DMS 273 treated with DMSO at 0.1 percent for 48 hours (cell line): Measurements from ENCODE around the gene GPR35.
A peak's percentile ranks its signal among the peaks of the same experiment; 100 is the strongest.

Experiments
- DNase-seq: peaks from one replicate; lab custom pipeline; 2025; lab: John Stamatoyannopoulos, UW

GPR35 gene

GRCh38 chr2:240624950-240625621 lies at the start of gene GPR35:
TSS of gene GPR35 (plus strand) at chr2:240625480. CDS start at chr2:240629953, 4,473 bp downstream.
- DNase-seq, result no peak

- DNase-seq, result no peak
Measured at GRCh38 chr2:240576036-240576435, 49.2 kb upstream of the GPR35 start.

GRCh38 chr2:240576436-240577205 lies 48.7 kb upstream of the GPR35 start:
- DNase-seq, result no peak

- no peak for DNase-seq
Measured at GRCh38 chr2:240577281-240578109, 47.8 kb upstream of the GPR35 start.

GRCh38 chr2:240578110-240578450 lies 47.2 kb upstream of the GPR35 start:
- no peak for DNase-seq

- no peak for DNase-seq
Measured at GRCh38 chr2:240578488-240578887, 46.8 kb upstream of the GPR35 start.

- DNase-seq, result no peak
Measured at GRCh38 chr2:240579071-240579762, 46.1 kb upstream of the GPR35 start.

- DNase-seq, result peak; percentile 91
Measured at GRCh38 chr2:240579771-240580614, 45.3 kb upstream of the GPR35 start.

- no peak for DNase-seq
Measured at GRCh38 chr2:240581811-240582210, 43.5 kb upstream of the GPR35 start.

- no peak for DNase-seq
Measured at GRCh38 chr2:240582781-240583180, 42.5 kb upstream of the GPR35 start.

- no peak for DNase-seq
Measured at GRCh38 chr2:240583774-240584173, 41.5 kb upstream of the GPR35 start.

- peak; percentile 99 for DNase-seq
Measured at GRCh38 chr2:240584486-240585031, 40.7 kb upstream of the GPR35 start.

GRCh38 chr2:240585101-240585500 lies 40.2 kb upstream of the GPR35 start:
- DNase-seq, result no peak

- DNase-seq, result no peak
Measured at GRCh38 chr2:240585681-240586197, 39.5 kb upstream of the GPR35 start.

- DNase-seq, result peak; percentile 72
Measured at GRCh38 chr2:240586198-240586918, 38.9 kb upstream of the GPR35 start, which contains the start of gene CAPN10. TSS of gene CAPN10 (plus strand) at chr2:240586734. CDS start at chr2:240586912, 178 bp downstream.

- DNase-seq, result peak; percentile 32
Measured at GRCh38 chr2:240586919-240587800, 38.1 kb upstream of the GPR35 start.

- DNase-seq, result no peak
Measured at GRCh38 chr2:240588006-240588655, 37.1 kb upstream of the GPR35 start.

- DNase-seq, result no peak
Measured at GRCh38 chr2:240588669-240589068, 36.6 kb upstream of the GPR35 start.
